Trophoblast cell (in vitro differentiated cells and primary cell): ENCODE measurements around the gene COPS8.

Source experiments
- DNase-seq, 2 donors: peaks; one replicate each; pipeline ENCODE4 v3.0.0-alpha.2; 2016
- H2AFZ ChIP-seq: 2 replicates; pipeline ENCODE4 v1.6.1; 2013; ENCODE audit warnings: low read length, moderate library complexity, mild to moderate bottlenecking; ENCODE audit not compliant: insufficient read depth, poor library complexity
- H2AK5ac ChIP-seq: 2 replicates; pipeline ENCODE4 v1.6.1; 2013; ENCODE audit warnings: mild to moderate bottlenecking, low read length
- H2BK120ac ChIP-seq: 2 replicates; pipeline ENCODE4 v1.6.1; 2013; ENCODE audit warnings: low read length, mild to moderate bottlenecking, moderate library complexity; ENCODE audit not compliant: insufficient read depth, poor library complexity
- H2BK12ac ChIP-seq: 2 replicates; pipeline ENCODE4 v1.6.1; 2013; ENCODE audit warnings: mild to moderate bottlenecking, low read length, moderate library complexity
- H2BK5ac ChIP-seq: 2 replicates; pipeline ENCODE4 v1.6.1; 2013; ENCODE audit warnings: low read length, low read depth, moderate library complexity, mild to moderate bottlenecking; ENCODE audit not compliant: poor library complexity
- H3K14ac ChIP-seq: 2 replicates; pipeline ENCODE4 v1.6.1; 2013; ENCODE audit warnings: mild to moderate bottlenecking, low read length
- H3K18ac ChIP-seq: 2 replicates; pipeline ENCODE4 v1.6.1; 2013; ENCODE audit warnings: mild to moderate bottlenecking, low read length
- H3K23ac ChIP-seq: 2 replicates; pipeline ENCODE4 v1.6.1; 2013; ENCODE audit warnings: low read length
- H3K27ac ChIP-seq: 2 replicates; pipeline ENCODE4 v1.5.1; 2013; ENCODE audit warnings: low read depth, mild to moderate bottlenecking, inconsistent platforms, low read length, moderate library complexity
- H3K27me3 ChIP-seq: 2 replicates; pipeline ENCODE4 v1.6.1; 2013; ENCODE audit warnings: inconsistent platforms, mild to moderate bottlenecking, low read length, moderate library complexity; ENCODE audit not compliant: insufficient read depth
- H3K36me3 ChIP-seq, 2 experiments: 1 replicate in 1 of 2; 2 replicates in 1 of 2; pipeline ENCODE4 v1.6.1; 2013; ENCODE audit warnings: low read length in 2 of 2, mild to moderate bottlenecking in 2 of 2, moderate library complexity in 1 of 2; ENCODE audit not compliant: insufficient read depth in 2 of 2, control insufficient read depth in 1 of 2
- H3K4ac ChIP-seq: 2 replicates; pipeline ENCODE4 v1.6.1; 2013; ENCODE audit warnings: low read depth, mild to moderate bottlenecking, low read length, moderate library complexity
- H3K4me1 ChIP-seq, 2 experiments: 1 replicate in 1 of 2; 2 replicates in 1 of 2; pipeline ENCODE4 v1.6.1; 2013; ENCODE audit warnings: low read length in 2 of 2, mild to moderate bottlenecking in 2 of 2, moderate library complexity in 1 of 2; ENCODE audit not compliant: insufficient read depth in 2 of 2, control insufficient read depth in 1 of 2
- H3K4me2 ChIP-seq: 2 replicates; pipeline ENCODE4 v1.6.1; 2013; ENCODE audit warnings: inconsistent platforms, mild to moderate bottlenecking, low read length, moderate library complexity
- H3K4me3 ChIP-seq: 2 replicates; pipeline ENCODE4 v1.5.1; 2013; ENCODE audit warnings: mild to moderate bottlenecking, low read depth, low read length, inconsistent platforms
- H3K79me1 ChIP-seq: one replicate; pipeline ENCODE4 v1.6.1; 2013; ENCODE audit warnings: low read length
- H3K79me2 ChIP-seq: 2 replicates; pipeline ENCODE4 v1.6.1; 2013; ENCODE audit warnings: low read length, mild to moderate bottlenecking; ENCODE audit not compliant: control insufficient read depth, insufficient read depth, poor library complexity
- H3K9ac ChIP-seq: 2 replicates; pipeline ENCODE4 v1.6.1; 2013; ENCODE audit warnings: mild to moderate bottlenecking, low read length
- H3K9me3 ChIP-seq: 2 replicates; pipeline ENCODE4 v1.6.1; 2013; ENCODE audit warnings: low read depth, mild to moderate bottlenecking, control low read depth, inconsistent platforms, low read length; ENCODE audit not compliant: insufficient read depth
- H4K12ac ChIP-seq: 2 replicates; pipeline ENCODE4 v1.6.1; 2013; ENCODE audit warnings: low read depth, mild to moderate bottlenecking, low read length, moderate library complexity
- H4K8ac ChIP-seq: 2 replicates; pipeline ENCODE4 v1.6.1; 2013; ENCODE audit warnings: low read depth, mild to moderate bottlenecking, low read length, moderate library complexity
- H4K91ac ChIP-seq: one replicate; pipeline ENCODE4 v1.6.1; 2013; ENCODE audit warnings: low read depth, mild to moderate bottlenecking, low read length, moderate library complexity
- WGBS: extraction: QIAGEN DNeasy Blood & Tissue Kit; methylation state at CpG from one replicate; pipeline ENCODE4 v1.1.7; 2013; ENCODE audit warnings: missing lambda C conversion rate; ENCODE audit not compliant: insufficient read length, insufficient coverage; ENCODE audit errors: extremely low coverage; 5-methylcytosine and 5-hydroxymethylcytosine counted together

COPS8 gene

GRCh38 chr2:237092506-237092905 is 6.8 kb downstream of the COPS8 start:
- H3K23ac ChIP-seq: no peak overlapping the region
- no peak overlapping the region for H3K4me2 ChIP-seq
- H3K18ac ChIP-seq: no peak overlapping the region
- no peak overlapping the region for H2BK5ac ChIP-seq
- no peak overlapping the region for H2BK12ac ChIP-seq
- no peak overlapping the region for H4K12ac ChIP-seq
- no peaks in the 10 kb centered on the region for H3K79me2 ChIP-seq
- H3K4ac ChIP-seq: no peak overlapping the region
- no peak overlapping the region for H3K27ac ChIP-seq
- H2AK5ac ChIP-seq: no peak overlapping the region
- H3K27me3 ChIP-seq: no peaks in the 10 kb centered on the region
- H4K8ac ChIP-seq: no peak overlapping the region
- H4K91ac ChIP-seq: no peak overlapping the region
- no peak overlapping the region for H3K4me3 ChIP-seq
- no CpG with 5 or more reads among the region's 5 CpGs for WGBS
- no peak overlapping the region for H2BK120ac ChIP-seq
- no peak for DNase-seq
- peaks cover 2% of the 10 kb centered on the region for H3K9me3 ChIP-seq
- no peak overlapping the region for H3K14ac ChIP-seq
- no peak overlapping the region for H3K9ac ChIP-seq
- H3K4me1 ChIP-seq: no peaks in the 10 kb centered on the region
- no peak overlapping the region for H2AFZ ChIP-seq
- H3K36me3 ChIP-seq: peaks cover 14 to 28% of the 10 kb centered on the region in 2 experiments
- no peaks in the 10 kb centered on the region for H3K79me1 ChIP-seq

- Histone ChIP-seq H2AFZ (no peak overlapping the region), H3K27me3 (no peaks in the 10 kb centered on the region), H2BK5ac (no peak overlapping the region), H3K23ac (no peak overlapping the region), H3K4me3 (no peak overlapping the region), H4K91ac (no peak overlapping the region), H3K4me2 (no peak overlapping the region), H4K12ac (no peak overlapping the region), H2AK5ac (no peak overlapping the region), H3K9ac (no peak overlapping the region), H3K36me3 (peaks cover 12 to 27% of the 10 kb centered on the region in 2 experiments), H2BK120ac (no peak overlapping the region), H2BK12ac (no peak overlapping the region), H3K79me1 (no peaks in the 10 kb centered on the region), H3K4me1 (no peaks in the 10 kb centered on the region), H3K9me3 (peaks cover 2% of the 10 kb centered on the region), H3K14ac (no peak overlapping the region), H3K27ac (no peak overlapping the region), H3K18ac (no peak overlapping the region), H4K8ac (no peak overlapping the region), H3K79me2 (no peaks in the 10 kb centered on the region), H3K4ac (no peak overlapping the region)
- WGBS: no CpG with 5 or more reads among the region's 9 CpGs
- DNase-seq: peak in 1 of 2 donors; percentile 14
Measured at GRCh38 chr2:237092920-237093781, 7.5 kb downstream of the COPS8 start.

GRCh38 chr2:237096201-237096600 is 10.5 kb downstream of the COPS8 start:
- no peak overlapping the region for H2BK120ac ChIP-seq
- H2AK5ac ChIP-seq: no peak overlapping the region
- H3K4me1 ChIP-seq: no peaks in the 10 kb centered on the region
- peaks cover 2% of the 10 kb centered on the region for H3K9me3 ChIP-seq
- H3K4ac ChIP-seq: no peak overlapping the region
- no peak overlapping the region for H3K14ac ChIP-seq
- H3K4me3 ChIP-seq: no peak overlapping the region
- H2BK12ac ChIP-seq: no peak overlapping the region
- H3K27ac ChIP-seq: no peak overlapping the region
- H4K12ac ChIP-seq: no peak overlapping the region
- no peaks in the 10 kb centered on the region for H3K79me2 ChIP-seq
- no peak overlapping the region for H4K91ac ChIP-seq
- H3K27me3 ChIP-seq: no peaks in the 10 kb centered on the region
- H3K23ac ChIP-seq: peak overlapping the region; percentile 73
- no peak overlapping the region for H3K4me2 ChIP-seq
- no peak overlapping the region for H3K9ac ChIP-seq
- no peaks in the 10 kb centered on the region for H3K79me1 ChIP-seq
- DNase-seq: no peak
- H2BK5ac ChIP-seq: no peak overlapping the region
- H4K8ac ChIP-seq: no peak overlapping the region
- H3K18ac ChIP-seq: no peak overlapping the region
- peaks cover 14 to 29% of the 10 kb centered on the region in 2 experiments for H3K36me3 ChIP-seq
- no peak overlapping the region for H2AFZ ChIP-seq
- WGBS: no CpG with 5 or more reads among the region's 4 CpGs

- no peak overlapping the region for H3K18ac ChIP-seq
- no peak overlapping the region for H4K91ac ChIP-seq
- DNase-seq: no peak
- no peak overlapping the region for H2AFZ ChIP-seq
- H3K4me2 ChIP-seq: no peak overlapping the region
- H4K8ac ChIP-seq: no peak overlapping the region
- no CpG with 5 or more reads among the region's 4 CpGs for WGBS
- H3K9me3 ChIP-seq: no peaks in the 10 kb centered on the region
- H3K4me1 ChIP-seq: no peaks in the 10 kb centered on the region
- no peak overlapping the region for H2AK5ac ChIP-seq
- no peak overlapping the region for H2BK12ac ChIP-seq
- H3K4ac ChIP-seq: no peak overlapping the region
- H3K27ac ChIP-seq: no peak overlapping the region
- no peak overlapping the region for H2BK5ac ChIP-seq
- H3K36me3 ChIP-seq: peaks cover 11 to 26% of the 10 kb centered on the region in 2 experiments
- H3K9ac ChIP-seq: no peak overlapping the region
- H3K27me3 ChIP-seq: no peaks in the 10 kb centered on the region
- no peaks in the 10 kb centered on the region for H3K79me2 ChIP-seq
- no peaks in the 10 kb centered on the region for H3K79me1 ChIP-seq
- H4K12ac ChIP-seq: no peak overlapping the region
- no peak overlapping the region for H3K14ac ChIP-seq
- no peak overlapping the region for H2BK120ac ChIP-seq
- H3K23ac ChIP-seq: no peak overlapping the region
- H3K4me3 ChIP-seq: no peak overlapping the region
Measured at GRCh38 chr2:237096911-237097310, 11.2 kb downstream of the COPS8 start.
